GM12892 (cell line): ENCODE measurements around the gene NSD2.

Experiments
- POLR2A ChIP-seq: IDR thresholded peaks from 2 replicates; pipeline ENCODE4 v1.6.1; 2011; ENCODE audit warnings: low read depth, low read length, control low read depth
- POLR2AphosphoS5 ChIP-seq: IDR thresholded peaks from 2 replicates; pipeline ENCODE4 v1.6.1; 2011; ENCODE audit warnings: low read depth, low read length, control low read depth

- TF ChIP-seq POLR2A (no peak), POLR2AphosphoS5 (no peak)
Measured at GRCh38 chr4:1956631-1957030, 85.4 kb downstream of the NSD2 start.
